Measurements from ENCODE around the gene PLB1. TPM values are rescaled to one million over a fixed set of nuclear protein-coding genes. Genes with fewer than 3 reads are reported as not detected.

The PLB1 gene
- total RNA-seq, 1 donor from 2014 or later, result 3.2 TPM

DNA sequence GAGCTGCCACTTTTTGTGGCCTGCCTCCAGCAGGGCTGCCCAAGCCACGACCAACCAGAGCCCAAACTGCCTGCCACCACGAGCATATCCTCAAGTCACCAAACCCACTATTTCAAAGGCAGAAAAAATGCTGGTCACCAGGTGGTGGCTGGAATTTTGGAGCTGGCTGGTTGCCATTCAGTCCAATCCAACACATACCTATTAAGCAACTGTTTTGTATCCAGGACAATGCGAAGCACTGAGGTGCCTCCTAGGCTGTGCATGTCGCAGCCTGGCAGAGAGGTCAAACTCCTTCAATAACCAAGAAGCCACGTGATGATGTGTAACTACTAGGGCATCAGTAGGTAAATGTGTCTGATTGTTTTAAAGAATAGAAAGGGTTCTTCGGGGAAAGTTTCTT, 147.5 kb downstream of the PLB1 start:
- Mint-ChIP-seq H3K36me3 (ENCODE audit: low read depth, unreplicated experiment) (no peaks in the 10 kb centered on the region), H3K27me3 (ENCODE audit: unreplicated experiment) (peaks cover 8% of the 10 kb centered on the region), H3K4me1 (ENCODE audit: unreplicated experiment) (no peaks in the 10 kb centered on the region), H3K27ac (ENCODE audit: unreplicated experiment) (no peak overlapping the region), H3K9me3 (ENCODE audit: unreplicated experiment) (no peaks in the 10 kb centered on the region), H3K4me3 (ENCODE audit: unreplicated experiment) (no peak overlapping the region)
- no peak for TF ChIP-seq CTCF (IDR thresholded peaks at IDR 0.05; ENCODE audit: unreplicated experiment)
- no peak for DNase-seq (ENCODE audit: low spot score)

DNA sequence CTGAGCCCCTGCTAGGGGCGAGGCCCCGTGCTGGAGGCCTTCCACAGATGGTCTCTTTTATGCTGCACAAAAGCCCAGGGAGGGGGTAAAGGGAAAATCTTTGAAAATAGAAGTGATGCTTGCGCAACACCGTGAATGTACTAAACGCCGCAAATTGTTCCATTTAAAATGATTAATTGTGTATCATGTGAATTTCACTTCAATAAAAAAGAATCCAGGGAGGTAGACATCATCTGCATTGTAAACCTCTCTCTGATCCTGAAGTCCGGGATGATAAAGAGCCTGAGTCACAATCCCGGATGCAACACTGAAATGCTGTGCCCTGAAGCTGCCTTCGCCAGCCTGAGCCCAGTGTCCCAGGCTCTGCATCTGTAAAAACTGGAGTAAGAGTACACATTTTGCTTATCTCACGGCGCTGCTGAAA, 148.1 kb downstream of the PLB1 start:
- DNase-seq (ENCODE audit: low spot score), result no peak
- Mint-ChIP-seq H3K27ac (ENCODE audit: unreplicated experiment) (no peak overlapping the region), H3K9me3 (ENCODE audit: unreplicated experiment) (no peaks in the 10 kb centered on the region), H3K4me1 (ENCODE audit: unreplicated experiment) (no peaks in the 10 kb centered on the region), H3K27me3 (ENCODE audit: unreplicated experiment) (peaks cover 7% of the 10 kb centered on the region), H3K4me3 (ENCODE audit: unreplicated experiment) (no peak overlapping the region), H3K36me3 (ENCODE audit: low read depth, unreplicated experiment) (no peaks in the 10 kb centered on the region)
- TF ChIP-seq CTCF (IDR thresholded peaks at IDR 0.05; ENCODE audit: unreplicated experiment), result no peak

- TF ChIP-seq CTCF (IDR thresholded peaks at IDR 0.05; ENCODE audit: unreplicated experiment), result no peak
- Mint-ChIP-seq H3K27me3 (ENCODE audit: unreplicated experiment) (peaks cover 7% of the 10 kb centered on the region), H3K9me3 (ENCODE audit: unreplicated experiment) (no peaks in the 10 kb centered on the region), H3K27ac (ENCODE audit: unreplicated experiment) (no peak overlapping the region), H3K36me3 (ENCODE audit: low read depth, unreplicated experiment) (no peaks in the 10 kb centered on the region), H3K4me1 (ENCODE audit: unreplicated experiment) (no peaks in the 10 kb centered on the region), H3K4me3 (ENCODE audit: unreplicated experiment) (no peak overlapping the region)
- no peak for DNase-seq (ENCODE audit: low spot score)
These were observed 148.9 kb downstream of the PLB1 start for GRCh38 chr2:28644760-28645159.

GRCh38 chr2:28645553-28645952, 149.7 kb downstream of the PLB1 start:
- Mint-ChIP-seq H3K27ac (ENCODE audit: unreplicated experiment) (no peak overlapping the region), H3K36me3 (ENCODE audit: low read depth, unreplicated experiment) (no peaks in the 10 kb centered on the region), H3K9me3 (ENCODE audit: unreplicated experiment) (no peaks in the 10 kb centered on the region), H3K27me3 (ENCODE audit: unreplicated experiment) (peaks cover 7% of the 10 kb centered on the region), H3K4me3 (ENCODE audit: unreplicated experiment) (no peak overlapping the region), H3K4me1 (ENCODE audit: unreplicated experiment) (no peaks in the 10 kb centered on the region)
- no peak for DNase-seq (ENCODE audit: low spot score)
- TF ChIP-seq CTCF (IDR thresholded peaks at IDR 0.05; ENCODE audit: unreplicated experiment), result no peak

DNA sequence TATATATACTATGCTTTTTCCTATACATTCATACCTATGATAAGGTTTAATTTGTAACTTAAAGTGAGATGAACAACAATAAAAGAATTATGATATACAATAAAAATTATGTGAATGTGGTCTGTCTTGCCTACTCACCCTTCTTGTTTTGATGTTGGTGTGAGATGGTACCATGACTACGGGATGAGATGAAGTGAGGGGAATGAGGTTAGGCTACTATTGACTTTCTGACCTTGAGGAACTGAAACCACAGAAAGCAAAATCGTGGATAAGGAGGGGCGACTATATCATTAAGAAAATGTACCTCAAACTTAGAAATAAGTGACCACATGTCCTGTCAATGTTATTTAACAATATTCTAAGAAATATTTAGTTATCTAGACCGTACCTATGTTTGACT, 151.8 kb downstream of the PLB1 start:
- DNase-seq (ENCODE audit: low spot score), result no peak
- H3K27ac Mint-ChIP-seq (ENCODE audit: unreplicated experiment), result no peak overlapping the region
- peaks cover 3% of the 10 kb centered on the region for H3K27me3 Mint-ChIP-seq (ENCODE audit: unreplicated experiment)
- H3K36me3 Mint-ChIP-seq (ENCODE audit: low read depth, unreplicated experiment), result no peaks in the 10 kb centered on the region
- H3K9me3 Mint-ChIP-seq (ENCODE audit: unreplicated experiment), result no peaks in the 10 kb centered on the region
- no peak overlapping the region for H3K4me3 Mint-ChIP-seq (ENCODE audit: unreplicated experiment)
- TF ChIP-seq CTCF (IDR thresholded peaks at IDR 0.05; ENCODE audit: unreplicated experiment), result no peak
- H3K4me1 Mint-ChIP-seq (ENCODE audit: unreplicated experiment), result no peaks in the 10 kb centered on the region
